Aorta (tissue), 5 donors: ENCODE results near the gene RNF20. TPM values are rescaled to one million over a fixed set of nuclear protein-coding genes. Genes with fewer than 3 reads are reported as not detected.
"Not testable (repeated sequence)": the region's sequence is repeated elsewhere in the genome, so short reads cannot be mapped to it uniquely, and the experiment has no call there.

Experiments
- ATAC-seq: fragments of 200-7000 bp; cut with Tn5 transposase; one replicate; pipeline ENCODE4 v1.9.1; 2022; ENCODE audit warnings: moderate library complexity; ENCODE audit not compliant: low FRiP score
- DNase-seq, 2 donors: peaks; one replicate each; pipeline ENCODE4 v3.0.0-alpha.2; 2020
- H3K27ac ChIP-seq, 2 donors: one replicate each; pipeline ENCODE4 v1.5.1; 2013; ENCODE audit warnings: low read length in 2 of 2, mild to moderate bottlenecking in 2 of 2, moderate library complexity in 2 of 2, control low read depth in 1 of 2, inconsistent platforms in 1 of 2, low read depth in 1 of 2
- H3K27me3 ChIP-seq, 2 donors: one replicate each; pipeline ENCODE4 v1.6.1; 2013; ENCODE audit warnings: control low read depth in 1 of 2, low read length in 1 of 2, mild to moderate bottlenecking in 1 of 2, moderate library complexity in 1 of 2; ENCODE audit not compliant: insufficient read depth in 2 of 2, control insufficient read depth in 1 of 2
- H3K36me3 ChIP-seq, 2 donors: one replicate each; pipeline ENCODE4 v1.6.1; 2013; ENCODE audit warnings: control low read depth in 1 of 2, low read length in 1 of 2, mild to moderate bottlenecking in 1 of 2; ENCODE audit not compliant: insufficient read depth in 2 of 2, control insufficient read depth in 1 of 2
- H3K4me1 ChIP-seq, 2 donors: one replicate each; pipeline ENCODE4 v1.6.1; 2013; ENCODE audit warnings: low read length in 2 of 2, control low read depth in 1 of 2, mild to moderate bottlenecking in 1 of 2, moderate library complexity in 1 of 2; ENCODE audit not compliant: insufficient read depth in 2 of 2, control insufficient read depth in 1 of 2
- H3K4me3 ChIP-seq, 2 donors: one replicate each; pipeline ENCODE4 v1.5.1; 2013; ENCODE audit warnings: low read length in 2 of 2, control low read depth in 1 of 2, mild to moderate bottlenecking in 1 of 2
- H3K9me3 ChIP-seq: one replicate; pipeline ENCODE4 v1.6.1; 2013; ENCODE audit warnings: mild to moderate bottlenecking, low read length; ENCODE audit not compliant: control insufficient read depth
- WGBS, 2 donors: extraction: QIAGEN DNeasy Blood & Tissue Kit; methylation state at CpG; one replicate each; pipeline ENCODE4 v1.1.7; 2013; 5-methylcytosine and 5-hydroxymethylcytosine counted together
- intact Hi-C, 2 donors: fragments of 100-400 bp; cut with DNase I; formaldehyde crosslinking; loops; one replicate each; pipeline versions ENCODE4 v1.14.2 to v1.15.0; 2022
- polyA plus RNA-seq, 2 donors: library from polyadenylated mRNA; stranded (reverse); fragments of 200-250 nt; gene quantifications; one replicate each; pipeline ENCODE4 v1.2.3, GENCODE V29; 2013
- total RNA-seq, 2 donors: library from RNA; stranded (reverse); fragmentation: NEBNext Ultra II Directional; extraction: Animal tissue kit (Norgen Biotek cat#: 25700); gene quantifications; one replicate each; pipeline ENCODE4 v1.2.1, GENCODE V29; 2021
- donor health status: healthy with polysubstance abuse.
- donor health status: Bipolar disorder and iron deficiency.
- donor health status: DM: no; HTN: no; CAD: no.
- donor health status: DM: no; HTN: no; CAD: no.
- donor health status: DM: yes; HTN: yes; CAD: no.

RNF20 gene
- total and polyA plus RNA-seq, 4 donors, result 11.0 to 48.1 (median 32.7) TPM

DNA sequence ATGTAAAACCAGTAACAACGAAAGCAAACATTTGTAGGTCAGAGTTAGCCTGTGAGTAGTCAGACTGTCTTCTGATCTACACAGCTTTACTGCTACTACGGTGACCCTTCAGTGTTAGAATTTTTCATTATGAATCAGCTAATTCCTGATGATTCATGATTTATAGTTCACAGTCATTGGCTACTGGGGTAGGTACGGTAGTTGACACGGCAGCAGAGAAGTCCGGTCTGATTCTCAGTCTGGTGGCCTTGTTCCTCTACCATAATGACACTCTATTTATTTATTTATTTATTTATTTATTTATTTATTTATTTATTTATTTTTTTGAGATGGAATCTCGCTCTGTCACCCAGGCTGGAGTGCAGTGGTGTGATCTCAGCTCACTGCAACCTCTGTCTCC is 56.4 kb downstream of the RNF20 start:
- H3K27me3 ChIP-seq, H3K4me3 ChIP-seq, H3K36me3 ChIP-seq, H3K4me1 ChIP-seq, H3K9me3 ChIP-seq, ATAC-seq, H3K27ac ChIP-seq, intact Hi-C loops, DNase-seq: not testable (repeated sequence)
- 82 to 84% methylated on average over 6 of the region's 6 CpGs for WGBS, 2 donors

DNA sequence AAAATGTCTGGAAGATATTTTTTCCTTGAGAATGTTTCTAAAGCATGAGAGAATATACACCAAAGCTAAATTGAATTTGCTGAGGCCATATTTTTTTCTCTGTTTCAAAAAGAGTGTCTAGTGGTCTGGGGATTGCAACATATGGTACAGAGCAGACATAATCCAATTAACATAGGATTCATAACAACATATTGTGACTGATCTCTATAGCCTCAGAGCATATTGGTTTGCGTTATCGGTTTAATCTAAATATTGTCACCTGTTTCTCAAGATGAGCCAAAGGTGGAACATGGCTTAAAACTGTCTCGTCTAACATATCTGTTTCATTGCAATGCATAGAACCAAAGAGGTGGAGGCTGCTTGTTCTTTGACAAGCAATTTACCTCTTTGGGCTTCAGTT is 57.2 kb downstream of the RNF20 start:
- H3K9me3 ChIP-seq, result no peaks in the 10 kb centered on the region
- DNase-seq (no peak), ATAC-seq (no peak)
- WGBS, 2 donors, result 91 to 92% methylated on average over 3 of the region's 3 CpGs
- no peaks in the 10 kb centered on the region for H3K36me3 ChIP-seq
- H3K4me1 ChIP-seq, result no peaks in the 10 kb centered on the region
- no peak overlapping the region for H3K27ac ChIP-seq
- H3K27me3 ChIP-seq, result peaks cover 0 to 3% of the 10 kb centered on the region in 2 donors
- intact Hi-C loops, result no loop called here
- H3K4me3 ChIP-seq, result no peak overlapping the region

DNA sequence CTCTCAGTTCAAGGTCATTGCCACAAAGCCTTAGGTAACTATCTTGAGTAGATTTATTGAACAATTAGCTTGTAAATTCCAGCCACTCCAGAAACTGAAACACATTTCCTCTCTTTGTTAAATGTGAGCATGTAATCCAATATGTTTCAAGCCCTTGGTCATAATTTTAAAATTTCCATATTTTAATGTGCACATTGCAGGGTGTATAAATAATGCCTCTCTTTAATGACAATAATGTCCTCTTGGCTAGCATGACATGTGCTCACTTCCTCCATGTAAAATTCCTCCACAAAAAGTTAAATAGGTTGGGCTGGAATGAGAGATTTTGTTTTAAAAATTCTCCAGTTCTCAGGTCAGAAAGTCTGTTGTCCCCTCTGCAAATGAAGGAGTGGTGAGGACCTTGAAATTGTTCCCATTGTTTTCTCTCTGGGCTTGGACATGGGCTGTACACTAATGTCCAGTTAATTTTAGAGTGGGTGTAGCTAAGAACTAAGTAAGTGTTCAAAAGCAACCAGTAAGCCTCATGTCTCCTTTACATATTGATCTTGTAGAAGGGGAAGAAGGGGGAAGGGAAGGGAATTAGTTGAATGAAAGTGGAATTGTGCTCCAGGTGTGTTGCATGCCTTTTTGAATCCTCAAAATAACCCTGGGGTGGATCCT is 58.3 kb downstream of the RNF20 start:
- H3K4me1 ChIP-seq, result no peaks in the 10 kb centered on the region
- ATAC-seq (no peak), DNase-seq (no peak)
- intact Hi-C loops, result no loop called here
- H3K9me3 ChIP-seq, result no peaks in the 10 kb centered on the region
- no peak overlapping the region for H3K27ac ChIP-seq
- no peak overlapping the region for H3K4me3 ChIP-seq
- H3K27me3 ChIP-seq, result peaks cover 0 to 3% of the 10 kb centered on the region in 2 donors
- H3K36me3 ChIP-seq, result no peaks in the 10 kb centered on the region

DNA sequence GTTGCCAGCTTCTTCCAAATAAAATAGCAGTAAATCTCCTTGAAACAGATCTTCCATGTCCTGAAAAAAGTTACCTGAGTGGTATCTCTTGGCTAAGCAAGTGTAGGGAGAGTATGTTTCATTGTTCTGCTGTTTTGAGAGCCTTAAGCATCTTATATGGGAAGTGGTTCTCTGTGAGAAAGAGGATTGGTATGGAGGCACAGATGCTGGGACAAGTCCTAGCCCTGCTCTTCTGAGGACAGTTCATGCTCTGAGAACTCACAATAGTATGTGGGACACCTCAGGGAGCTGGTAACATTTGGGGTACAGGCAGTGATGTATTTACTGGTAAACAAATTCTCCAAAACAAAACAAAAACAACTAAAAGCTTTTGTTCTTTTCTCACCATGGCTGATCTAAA is 59.1 kb downstream of the RNF20 start:
- ATAC-seq (no peak), DNase-seq (no peak)
- H3K4me3 ChIP-seq, result no peak overlapping the region
- intact Hi-C loops, result no loop called here
- no peaks in the 10 kb centered on the region for H3K9me3 ChIP-seq
- peaks cover 0 to 3% of the 10 kb centered on the region in 2 donors for H3K27me3 ChIP-seq
- no peak overlapping the region for H3K27ac ChIP-seq
- H3K4me1 ChIP-seq, result no peaks in the 10 kb centered on the region
- no peaks in the 10 kb centered on the region for H3K36me3 ChIP-seq

DNA sequence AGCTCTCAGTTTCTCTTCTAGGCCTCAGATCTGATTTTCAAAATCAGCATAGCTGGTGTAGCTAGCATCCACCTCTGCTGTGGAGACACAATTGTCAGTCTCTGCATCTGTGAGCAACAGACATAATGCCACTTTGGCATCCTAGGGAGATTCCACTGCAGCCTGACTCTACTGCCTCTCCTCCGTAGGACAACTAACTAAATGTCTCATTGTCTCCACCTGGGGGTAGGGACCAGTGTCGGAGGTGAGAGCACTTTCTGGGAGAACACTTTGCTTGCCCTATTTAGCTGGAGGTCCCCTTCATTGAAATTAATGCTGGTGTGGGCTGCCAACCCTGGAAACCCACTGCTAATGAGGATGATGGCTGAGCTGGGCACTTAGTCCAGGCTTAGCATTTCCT is 59.7 kb downstream of the RNF20 start:
- Histone ChIP-seq H3K9me3 (no peaks in the 10 kb centered on the region), H3K4me3 (no peak overlapping the region), H3K4me1 (no peaks in the 10 kb centered on the region), H3K27me3 (peaks cover 0 to 3% of the 10 kb centered on the region in 2 donors), H3K27ac (no peak overlapping the region), H3K36me3 (no peaks in the 10 kb centered on the region)
- DNase-seq, result no peak
- 70 to 78% methylated on average over 2 of the region's 2 CpGs for WGBS, 2 donors
- ATAC-seq, result no peak
- intact Hi-C loops, result no loop called here

DNA sequence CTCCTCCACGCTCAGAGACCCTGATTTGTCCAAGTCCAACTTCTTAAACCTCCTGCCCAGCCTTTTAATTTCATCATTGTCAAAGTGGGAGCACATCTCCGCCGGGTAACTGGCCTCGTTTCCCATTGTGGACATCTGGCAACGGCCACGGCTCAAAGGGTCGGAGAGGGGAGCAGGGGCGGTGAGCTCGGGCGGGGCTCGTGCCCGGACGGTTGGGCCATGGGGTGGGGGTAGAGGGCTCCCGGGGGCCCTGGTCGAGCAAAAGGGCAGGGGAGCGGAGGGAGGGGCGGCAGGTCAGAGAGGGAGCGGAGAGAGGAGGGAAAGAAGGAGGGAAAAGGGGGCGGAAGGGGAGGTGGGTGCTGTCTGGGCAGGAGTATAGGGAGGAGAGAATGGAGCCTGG is 61.1 kb downstream of the RNF20 start, which contains the start of gene PPP3R2:
Gene PPP3R2 (minus strand): TSS at position 174 of the 400 bp plus-strand sequence. CDS start 48 bp downstream, at position 126.
- WGBS, 2 donors, result 93 to 94% methylated on average over 17 to 19 of the region's 19 CpGs
- Histone ChIP-seq H3K27me3 (peaks cover 0 to 3% of the 10 kb centered on the region in 2 donors), H3K4me1 (no peaks in the 10 kb centered on the region), H3K9me3 (no peaks in the 10 kb centered on the region), H3K27ac (no peak within 1 kb of the TSS), H3K36me3 (no peaks in the 10 kb centered on the region), H3K4me3 (no peak within 1 kb of the TSS)
- intact Hi-C loops, result no loop called here
- DNase-seq (no peak), ATAC-seq (no peak)

DNA sequence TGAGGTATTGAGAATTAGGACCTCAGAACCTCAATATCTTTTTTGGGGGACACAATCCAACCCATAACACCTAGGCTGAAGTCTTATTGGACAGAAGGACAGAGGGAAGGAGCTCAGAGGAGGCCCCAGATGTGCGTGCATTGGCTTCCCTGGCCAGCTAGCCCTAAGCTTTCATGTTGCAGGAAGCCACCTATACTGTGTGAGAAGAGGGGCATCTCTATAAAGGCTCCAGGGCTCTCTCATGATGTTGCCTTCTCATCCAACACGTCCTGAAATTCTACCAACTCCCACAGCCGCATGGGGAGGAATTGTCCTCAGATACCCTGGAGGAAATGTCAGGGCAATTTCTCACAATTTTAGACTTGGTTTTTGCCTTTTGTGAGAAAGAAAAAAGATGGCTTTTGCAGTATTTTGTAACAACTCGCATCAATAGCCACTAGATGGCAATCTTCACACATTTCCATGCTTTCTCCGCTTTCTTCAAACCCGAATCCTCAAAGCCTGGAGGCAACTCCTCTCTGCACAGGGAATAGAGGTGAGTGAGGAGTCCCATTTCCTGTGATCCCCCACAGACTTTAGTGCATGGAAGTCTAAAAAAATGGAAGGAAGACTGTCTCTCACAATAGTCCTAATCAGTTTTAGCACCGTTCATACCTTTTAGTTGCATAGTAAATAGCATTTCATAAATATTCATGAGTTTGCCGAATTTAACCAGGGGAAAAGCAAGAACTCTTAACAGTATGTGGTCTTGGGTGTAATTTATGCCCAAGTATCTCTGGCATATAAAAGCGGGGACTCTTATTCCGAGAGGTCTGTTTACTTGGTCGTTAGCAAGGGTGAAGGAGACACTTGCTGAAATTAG is 68.5 kb downstream of the RNF20 start:
- WGBS, 2 donors, result 17 to 18% methylated on average over 11 of the region's 11 CpGs
- DNase-seq, result no peak
- no peaks in the 10 kb centered on the region for H3K27me3 ChIP-seq
- peak; percentile 73 for ATAC-seq
- H3K4me1 ChIP-seq, result no peaks in the 10 kb centered on the region
- no peaks in the 10 kb centered on the region for H3K9me3 ChIP-seq
- H3K36me3 ChIP-seq, result no peaks in the 10 kb centered on the region
- H3K4me3 ChIP-seq, result no peak overlapping the region
- intact Hi-C loops, result no loop called here
- no peak overlapping the region for H3K27ac ChIP-seq

DNA sequence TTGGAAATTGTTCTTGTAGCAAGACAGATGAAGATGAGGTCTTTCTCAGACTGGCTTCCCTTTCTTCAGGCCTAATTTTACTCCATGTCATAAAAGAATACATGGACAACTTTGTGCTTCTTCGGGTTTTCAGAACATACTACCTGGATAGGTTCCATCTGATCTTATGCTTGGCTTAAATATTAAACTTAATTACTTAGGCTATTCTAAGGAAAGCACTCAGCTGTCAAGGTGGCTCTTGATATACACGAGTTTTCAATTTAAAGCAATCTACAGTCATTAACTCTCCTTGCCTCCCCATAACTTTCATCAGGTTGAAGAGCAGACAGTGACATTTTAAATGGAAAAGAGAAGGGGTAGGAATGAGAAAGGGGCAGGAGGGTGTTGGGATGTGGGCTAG is 70.6 kb downstream of the RNF20 start:
- Histone ChIP-seq H3K9me3 (no peaks in the 10 kb centered on the region), H3K4me3 (no peak overlapping the region), H3K27ac (no peak overlapping the region), H3K27me3 (no peaks in the 10 kb centered on the region), H3K4me1 (no peaks in the 10 kb centered on the region), H3K36me3 (no peaks in the 10 kb centered on the region)
- WGBS, 2 donors, result 59 to 73% methylated on average over 2 of the region's 2 CpGs
- DNase-seq (no peak), ATAC-seq (no peak)
- intact Hi-C loops, result no loop called here

DNA sequence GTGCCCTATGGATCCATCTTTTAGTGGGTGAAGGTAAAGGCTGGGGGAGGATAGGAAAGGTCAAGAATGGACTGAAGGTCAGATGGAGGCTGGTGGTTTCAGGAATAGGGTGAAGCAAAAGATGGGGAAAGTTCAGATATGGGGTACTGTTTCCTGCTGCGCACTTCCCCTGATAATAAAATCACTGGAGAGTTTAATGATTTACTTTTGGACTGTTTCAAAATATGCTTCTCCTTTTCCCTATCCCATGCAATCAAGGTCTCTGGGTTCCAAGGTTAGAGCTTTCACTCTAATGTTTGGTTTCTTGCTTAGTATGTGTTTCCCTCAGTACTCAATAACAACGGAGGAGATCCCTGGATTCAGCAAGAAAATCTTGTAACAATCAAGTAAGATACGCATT is 71.9 kb downstream of the RNF20 start:
- DNase-seq, result no peak
- Histone ChIP-seq H3K9me3 (no peaks in the 10 kb centered on the region), H3K4me1 (no peaks in the 10 kb centered on the region), H3K27ac (no peak overlapping the region), H3K27me3 (no peaks in the 10 kb centered on the region), H3K4me3 (no peak overlapping the region), H3K36me3 (no peaks in the 10 kb centered on the region)
- intact Hi-C loops, result no loop called here
- WGBS, 2 donors, result 87% methylated on average over 3 of the region's 3 CpGs
- ATAC-seq, result no peak
